ENCODE data around the gene TBC1D22A.

TBC1D22A gene

GRCh38 chr22:46726066-46726985 is 36.1 kb upstream of the TBC1D22A start:
- DNase-seq (ENCODE audit: low read depth in 2 of 2): no peak
- TF ChIP-seq, protein P1, sequence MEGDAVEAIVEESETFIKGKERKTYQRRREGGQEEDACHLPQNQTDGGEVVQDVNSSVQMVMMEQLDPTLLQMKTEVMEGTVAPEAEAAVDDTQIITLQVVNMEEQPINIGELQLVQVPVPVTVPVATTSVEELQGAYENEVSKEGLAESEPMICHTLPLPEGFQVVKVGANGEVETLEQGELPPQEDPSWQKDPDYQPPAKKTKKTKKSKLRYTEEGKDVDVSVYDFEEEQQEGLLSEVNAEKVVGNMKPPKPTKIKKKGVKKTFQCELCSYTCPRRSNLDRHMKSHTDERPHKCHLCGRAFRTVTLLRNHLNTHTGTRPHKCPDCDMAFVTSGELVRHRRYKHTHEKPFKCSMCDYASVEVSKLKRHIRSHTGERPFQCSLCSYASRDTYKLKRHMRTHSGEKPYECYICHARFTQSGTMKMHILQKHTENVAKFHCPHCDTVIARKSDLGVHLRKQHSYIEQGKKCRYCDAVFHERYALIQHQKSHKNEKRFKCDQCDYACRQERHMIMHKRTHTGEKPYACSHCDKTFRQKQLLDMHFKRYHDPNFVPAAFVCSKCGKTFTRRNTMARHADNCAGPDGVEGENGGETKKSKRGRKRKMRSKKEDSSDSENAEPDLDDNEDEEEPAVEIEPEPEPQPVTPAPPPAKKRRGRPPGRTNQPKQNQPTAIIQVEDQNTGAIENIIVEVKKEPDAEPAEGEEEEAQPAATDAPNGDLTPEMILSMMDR (IDR thresholded peaks at IDR 0.05; ENCODE audit: low read depth, low read length): no peak
- H3K4me3 ChIP-seq (replicated peaks in 1 of 2; ENCODE audit: low read depth in 2 of 2, low read length in 2 of 2): no peak overlapping the region

GRCh38 chr22:46726986-46727317 is 35.5 kb upstream of the TBC1D22A start:
- DNase-seq (ENCODE audit: low read depth in 2 of 2): no peak
- no peak overlapping the region for H3K4me3 ChIP-seq (replicated peaks in 1 of 2; ENCODE audit: low read depth in 2 of 2, low read length in 2 of 2)
- TF ChIP-seq, protein P1 (IDR thresholded peaks at IDR 0.05; ENCODE audit: low read depth, low read length): no peak

- no peak overlapping the region for H3K4me3 ChIP-seq (replicated peaks in 1 of 2; ENCODE audit: low read depth in 2 of 2, low read length in 2 of 2)
- DNase-seq (ENCODE audit: low read depth in 2 of 2): no peak
- TF ChIP-seq, protein P1 (IDR thresholded peaks at IDR 0.05; ENCODE audit: low read depth, low read length): no peak
Observed at GRCh38 chr22:46727813-46728364, 34.6 kb upstream of the TBC1D22A start.

GRCh38 chr22:46728470-46728869 is 34.0 kb upstream of the TBC1D22A start:
- DNase-seq (ENCODE audit: low read depth in 2 of 2): no peak
- TF ChIP-seq, protein P1 (IDR thresholded peaks at IDR 0.05; ENCODE audit: low read depth, low read length): no peak
- H3K4me3 ChIP-seq (replicated peaks in 1 of 2; ENCODE audit: low read depth in 2 of 2, low read length in 2 of 2): no peak overlapping the region

- no peak overlapping the region for H3K4me3 ChIP-seq (replicated peaks in 1 of 2; ENCODE audit: low read depth in 2 of 2, low read length in 2 of 2)
- no peak for DNase-seq (ENCODE audit: low read depth in 2 of 2)
- TF ChIP-seq, protein P1 (IDR thresholded peaks at IDR 0.05; ENCODE audit: low read depth, low read length): no peak
Observed at GRCh38 chr22:46730568-46731245, 31.7 kb upstream of the TBC1D22A start.

DNA sequence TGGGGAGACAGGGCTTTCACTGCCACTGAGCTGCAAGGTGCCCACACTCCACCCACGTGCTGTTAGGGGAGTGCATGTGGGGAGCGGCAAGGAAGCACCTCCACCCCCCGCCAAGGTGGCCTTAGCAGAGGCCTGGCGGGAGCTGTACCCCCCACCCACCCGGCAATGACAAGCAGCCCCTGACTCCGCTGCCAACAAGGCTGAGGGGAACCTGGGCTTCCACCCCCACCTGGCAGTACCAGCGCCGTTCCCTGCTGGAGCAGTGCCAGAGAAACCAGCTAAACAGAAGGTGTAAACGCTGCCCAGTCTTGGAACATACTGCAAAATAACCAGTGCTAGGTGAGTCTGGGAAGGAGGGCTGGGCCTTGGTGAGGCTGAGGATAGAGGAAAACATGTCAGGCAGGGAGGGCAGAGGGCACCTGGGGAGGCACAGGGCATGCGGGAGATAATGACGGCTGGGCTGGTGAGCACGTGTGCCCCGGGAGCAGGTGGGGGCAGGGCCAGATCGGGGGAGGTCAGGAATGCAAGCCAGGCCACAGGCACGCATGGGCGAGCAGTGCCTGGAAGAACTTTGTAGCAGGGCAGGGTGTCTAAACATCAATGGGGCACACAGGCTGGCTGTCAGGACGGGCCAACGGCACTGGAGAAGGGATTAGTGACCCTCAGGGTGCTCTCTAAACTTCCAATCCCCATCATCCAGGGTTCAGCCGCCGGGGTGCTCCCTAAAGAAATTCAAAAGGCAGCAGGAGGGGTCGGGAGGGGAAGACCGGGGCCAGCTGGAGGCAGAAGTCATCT is 31.0 kb upstream of the TBC1D22A start:
- no peak for DNase-seq (ENCODE audit: low read depth in 2 of 2)
- H3K4me3 ChIP-seq (replicated peaks in 1 of 2; ENCODE audit: low read depth in 2 of 2, low read length in 2 of 2): no peak overlapping the region
- TF ChIP-seq, protein P1 (IDR thresholded peaks at IDR 0.05; ENCODE audit: low read depth, low read length): no peak
